ENCODE measurements around the gene BCKDHA.
"Not testable (repeated sequence)": the region's sequence is repeated elsewhere in the genome, so short reads cannot be mapped to it uniquely, and the experiment has no call there.

DNA sequence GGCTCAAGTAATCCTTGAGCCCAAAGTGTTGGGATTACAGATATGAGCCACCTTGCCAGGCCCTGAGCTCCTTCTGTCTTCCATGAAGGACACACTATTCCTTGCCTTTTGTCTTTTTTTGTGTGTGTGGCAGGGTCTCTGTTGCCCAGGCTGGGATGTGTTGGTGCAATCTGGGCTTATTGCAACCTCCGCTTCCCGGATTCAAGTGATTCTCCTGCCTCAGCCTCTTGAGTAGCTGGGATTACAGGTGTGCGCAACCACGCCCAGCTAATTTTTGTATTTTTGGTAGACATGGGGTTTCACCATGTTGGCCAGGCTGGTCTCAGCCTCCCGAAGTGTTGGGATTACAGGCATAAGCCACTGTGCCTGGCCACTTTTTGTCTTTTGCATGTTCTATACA is 11.2 kb downstream of the BCKDHA start:
- not testable (repeated sequence) for TF ChIP-seq CTCF (conservative IDR thresholded peaks at IDR 0.05; ENCODE audit: low read length); EZH2phosphoT487 (IDR thresholded peaks at IDR 0.05; ENCODE audit: borderline replicate concordance, low read depth, low read length)

Measured in OCI-LY7 (cell line).